H9 (cell line): Measurements from ENCODE around the gene STAG2. TPM values are rescaled to one million over a fixed set of nuclear protein-coding genes. Genes with fewer than 3 reads are reported as not detected.

Experiments used
- DNase-seq: peaks from one replicate; pipeline ENCODE4 v3.0.0-alpha.2; 2017
- H2AFZ ChIP-seq: one replicate; pipeline ENCODE4 v1.6.1; 2013; ENCODE audit warnings: mild to moderate bottlenecking, low read length, control low read depth, moderate library complexity
- H2AK5ac ChIP-seq: 2 replicates; pipeline ENCODE4 v1.6.1; 2013; ENCODE audit warnings: low read length, control low read depth, mixed read lengths; ENCODE audit not compliant: insufficient read length
- H2BK120ac ChIP-seq: one replicate; pipeline ENCODE4 v1.6.1; 2013; ENCODE audit warnings: low read depth, mild to moderate bottlenecking, low read length, control low read depth, inconsistent platforms; ENCODE audit not compliant: poor library complexity, severe bottlenecking
- H2BK12ac ChIP-seq: 2 replicates; pipeline ENCODE4 v1.6.1; 2013; ENCODE audit warnings: low read length, control low read depth, mixed read lengths, low read depth; ENCODE audit not compliant: insufficient read length
- H2BK15ac ChIP-seq: 2 replicates; pipeline ENCODE4 v1.6.1; 2013; ENCODE audit warnings: low read depth, low read length, control low read depth
- H2BK20ac ChIP-seq: one replicate; pipeline ENCODE4 v1.6.1; 2013; ENCODE audit warnings: low read depth, mild to moderate bottlenecking, low read length, control low read depth, inconsistent platforms; ENCODE audit not compliant: poor library complexity, severe bottlenecking
- H2BK5ac ChIP-seq: 2 replicates; pipeline ENCODE4 v1.6.1; 2013; ENCODE audit warnings: low read length, control low read depth, mixed read lengths; ENCODE audit not compliant: insufficient read length
- H3K14ac ChIP-seq: 2 replicates; pipeline ENCODE4 v1.6.1; 2013; ENCODE audit warnings: low read length, control low read depth; ENCODE audit not compliant: insufficient read depth
- H3K18ac ChIP-seq: 2 replicates; pipeline ENCODE4 v1.6.1; 2013; ENCODE audit warnings: low read depth, mild to moderate bottlenecking, mixed read lengths, low read length, control low read depth; ENCODE audit not compliant: insufficient read length
- H3K23ac ChIP-seq: 2 replicates; pipeline ENCODE4 v1.6.1; 2013; ENCODE audit warnings: low read length, control low read depth, mixed read lengths, low read depth; ENCODE audit not compliant: insufficient read length
- H3K23me2 ChIP-seq: 2 replicates; pipeline ENCODE4 v1.6.1; 2013; ENCODE audit warnings: low read depth, mild to moderate bottlenecking, mixed read lengths, low read length, control low read depth; ENCODE audit not compliant: insufficient read length, poor library complexity, severe bottlenecking
- H3K27ac ChIP-seq: 2 replicates; pipeline ENCODE4 v1.5.1; 2013; ENCODE audit warnings: low read length, control low read depth, mixed read lengths, low read depth; ENCODE audit not compliant: insufficient read length
- H3K27me3 ChIP-seq: 2 replicates; pipeline ENCODE4 v1.6.1; 2013; ENCODE audit warnings: low read length, control low read depth, inconsistent platforms; ENCODE audit not compliant: insufficient read depth
- H3K4ac ChIP-seq: 2 replicates; pipeline ENCODE4 v1.6.1; 2013; ENCODE audit warnings: low read depth, mild to moderate bottlenecking, control low read depth, inconsistent platforms, low read length, moderate library complexity
- H3K4me1 ChIP-seq: 2 replicates; pipeline ENCODE4 v1.6.1; 2013; ENCODE audit warnings: low read length, control low read depth, inconsistent platforms; ENCODE audit not compliant: insufficient read depth
- H3K4me2 ChIP-seq: 2 replicates; pipeline ENCODE4 v1.6.1; 2013; ENCODE audit warnings: low read length, control low read depth, mixed read lengths; ENCODE audit not compliant: insufficient read length, insufficient read depth
- H3K56ac ChIP-seq: 2 replicates; pipeline ENCODE4 v1.6.1; 2013; ENCODE audit warnings: low read depth, mild to moderate bottlenecking, mixed read lengths, low read length, control low read depth; ENCODE audit not compliant: insufficient read length
- H3K79me1 ChIP-seq: 2 replicates; pipeline ENCODE4 v1.6.1; 2013; ENCODE audit warnings: low read depth, mild to moderate bottlenecking, moderate library complexity, low read length, control low read depth, inconsistent platforms; ENCODE audit not compliant: insufficient read depth, poor library complexity, severe bottlenecking
- H3K79me2 ChIP-seq: 2 replicates; pipeline ENCODE4 v1.6.1; 2013; ENCODE audit warnings: low read length, control low read depth, inconsistent platforms; ENCODE audit not compliant: insufficient read depth
- H3K9ac ChIP-seq: 2 replicates; pipeline ENCODE4 v1.6.1; 2013; ENCODE audit warnings: low read length, control low read depth, mixed read lengths; ENCODE audit not compliant: insufficient read length; ENCODE audit errors: extremely low read depth
- H3K9me3 ChIP-seq: one replicate; pipeline ENCODE4 v1.6.1; 2013; ENCODE audit warnings: low read depth, low read length, inconsistent platforms; ENCODE audit not compliant: control insufficient read depth
- H3T11ph ChIP-seq: one replicate; pipeline ENCODE4 v1.6.1; 2013; ENCODE audit warnings: mild to moderate bottlenecking, low read length, control low read depth, inconsistent platforms
- H4K20me1 ChIP-seq: one replicate; pipeline ENCODE4 v1.6.1; 2013; ENCODE audit not compliant: control insufficient read depth, insufficient read length, insufficient read depth
- H4K5ac ChIP-seq: 2 replicates; pipeline ENCODE4 v1.6.1; 2013; ENCODE audit warnings: low read depth, mild to moderate bottlenecking, mixed read lengths, low read length, control low read depth; ENCODE audit not compliant: insufficient read length
- H4K8ac ChIP-seq: replicated peaks from 2 replicates; pipeline ENCODE4 v1.6.1; 2013; ENCODE audit warnings: low read length, control low read depth, mixed read lengths, low read depth; ENCODE audit not compliant: insufficient read length
- H4K91ac ChIP-seq: 2 replicates; pipeline ENCODE4 v1.6.1; 2013; ENCODE audit warnings: low read depth, mild to moderate bottlenecking, moderate library complexity, mixed read lengths, low read length, control low read depth; ENCODE audit not compliant: insufficient read length
- H3K27ac Mint-ChIP-seq, 3 experiments: 2 replicates in 2 of 3; 3 replicates in 1 of 3; pipeline ENCODE4 v1.8.0; 2020 to 2021; ENCODE audit warnings: mixed read lengths in 3 of 3, mild to moderate bottlenecking in 1 of 3, moderate library complexity in 1 of 3
- H3K27me3 Mint-ChIP-seq: 2 replicates; pipeline ENCODE4 v1.8.0; 2021; ENCODE audit warnings: low read depth, mild to moderate bottlenecking, moderate library complexity, mixed read lengths
- H3K36me3 Mint-ChIP-seq, 3 experiments: 2 replicates in 2 of 3; 3 replicates in 1 of 3; pipeline ENCODE4 v1.8.0; 2020 to 2021; ENCODE audit warnings: low read depth in 3 of 3, mixed read lengths in 3 of 3; ENCODE audit not compliant: insufficient read depth in 1 of 3
- H3K4me1 Mint-ChIP-seq, 2 experiments: 2 replicates each; pipeline ENCODE4 v1.8.0; 2020; ENCODE audit warnings: mixed read lengths in 2 of 2
- H3K4me3 Mint-ChIP-seq, 2 experiments: 2 replicates in 1 of 2; 3 replicates in 1 of 2; pipeline ENCODE4 v1.8.0; 2020 to 2021; ENCODE audit warnings: mild to moderate bottlenecking in 2 of 2, mixed read lengths in 2 of 2, moderate library complexity in 1 of 2
- H3K9me3 Mint-ChIP-seq, 2 experiments: 2 replicates in 1 of 2; 3 replicates in 1 of 2; pipeline ENCODE4 v1.8.0; 2020; ENCODE audit warnings: mild to moderate bottlenecking in 2 of 2, mixed read lengths in 2 of 2, moderate library complexity in 1 of 2
- WGBS: extraction: QIAGEN DNeasy Blood & Tissue Kit; methylation state at CpG from one replicate; pipeline ENCODE4 v1.1.7; 2013; ENCODE audit warnings: missing lambda C conversion rate, low lambda C conversion rate, mixed read lengths; ENCODE audit not compliant: insufficient read length; ENCODE audit errors: extremely low coverage; 5-methylcytosine and 5-hydroxymethylcytosine counted together
- total RNA-seq: library from RNA; stranded (reverse); gene quantifications from 2 replicates; pipeline ENCODE4 v1.2.1, GENCODE V29; 2021
- TF ChIP-seq, protein P1 (sequence below): fragments of 200-600 bp; sonication (generic); conservative IDR thresholded peaks from 3 replicates; pipeline ENCODE4 v1.8.0; 2021; ENCODE audit warnings: antibody characterized with exemption, mild to moderate bottlenecking

The STAG2 gene
- total RNA-seq, 1 experiment from 2014 or later, result 81.6 TPM

DNA sequence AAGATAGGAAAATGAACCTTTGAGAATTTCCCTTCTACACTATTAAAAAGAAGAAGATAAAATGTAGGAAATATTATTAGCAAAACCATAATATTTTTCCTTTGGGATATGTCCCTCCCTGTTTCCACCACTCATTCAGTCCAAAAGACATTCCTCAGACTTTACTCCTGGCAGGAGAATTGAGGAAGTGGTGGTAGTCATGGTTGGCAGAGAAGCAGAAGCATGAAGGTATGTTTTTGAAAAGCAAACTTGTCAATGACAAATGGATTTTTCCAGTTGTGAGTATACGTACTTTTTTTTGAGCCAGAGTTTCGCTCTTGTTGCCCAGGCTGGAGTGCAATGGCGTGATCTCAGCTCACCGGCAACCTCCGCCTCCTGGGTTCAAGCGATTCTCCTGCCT, 13.7 kb downstream of the STAG2 start:
- H3K23me2 ChIP-seq, result no peaks in the 10 kb centered on the region
- H2BK20ac ChIP-seq, result no peak overlapping the region
- no peak overlapping the region for H3K9ac ChIP-seq
- DNase-seq, result no peak
- no peak overlapping the region for H2BK120ac ChIP-seq
- peaks cover 15 to 25% of the 10 kb centered on the region in 2 experiments for H3K4me1 Mint-ChIP-seq
- H2AK5ac ChIP-seq, result no peak overlapping the region
- H3K9me3 Mint-ChIP-seq, result peaks cover 0 to 36% of the 10 kb centered on the region in 2 experiments; a peak in 3 of 5 replicates
- H3K36me3 Mint-ChIP-seq, result peaks cover 1 to 7% (median 5%) of the 10 kb centered on the region in 3 experiments; a peak in 2 of 7 replicates
- no peaks in the 10 kb centered on the region for H3K27me3 ChIP-seq
- H2BK12ac ChIP-seq, result no peak overlapping the region
- H3K4me3 Mint-ChIP-seq, result no peak overlapping the region
- no peak overlapping the region for H2BK15ac ChIP-seq
- H3K79me2 ChIP-seq, result peaks cover 24% of the 10 kb centered on the region; the same call in 1 of the 2 replicates
- no peaks in the 10 kb centered on the region; the same call in 1 of the 2 replicates for H3K27me3 Mint-ChIP-seq
- H3K56ac ChIP-seq, result no peak overlapping the region
- H4K91ac ChIP-seq, result no peak overlapping the region
- no peak overlapping the region for H2BK5ac ChIP-seq
- no peak overlapping the region for H3K23ac ChIP-seq
- no peak overlapping the region for H3T11ph ChIP-seq
- H4K5ac ChIP-seq, result no peak overlapping the region
- H3K4me1 ChIP-seq, result no peaks in the 10 kb centered on the region
- H3K14ac ChIP-seq, result no peak overlapping the region
- WGBS, result no CpG with 5 or more reads among the region's 6 CpGs
- H3K79me1 ChIP-seq, result no peaks in the 10 kb centered on the region
- H3K9me3 ChIP-seq, result peaks cover 6% of the 10 kb centered on the region
- peak overlapping the region in 1 of 3 experiments; percentile 18; a peak in 1 of 7 replicates for H3K27ac Mint-ChIP-seq
- no peak overlapping the region for H4K8ac ChIP-seq
- no peak overlapping the region for H3K4me2 ChIP-seq
- no peak overlapping the region for H3K27ac ChIP-seq
- no peak overlapping the region for H3K4ac ChIP-seq
- TF ChIP-seq, protein P1, sequence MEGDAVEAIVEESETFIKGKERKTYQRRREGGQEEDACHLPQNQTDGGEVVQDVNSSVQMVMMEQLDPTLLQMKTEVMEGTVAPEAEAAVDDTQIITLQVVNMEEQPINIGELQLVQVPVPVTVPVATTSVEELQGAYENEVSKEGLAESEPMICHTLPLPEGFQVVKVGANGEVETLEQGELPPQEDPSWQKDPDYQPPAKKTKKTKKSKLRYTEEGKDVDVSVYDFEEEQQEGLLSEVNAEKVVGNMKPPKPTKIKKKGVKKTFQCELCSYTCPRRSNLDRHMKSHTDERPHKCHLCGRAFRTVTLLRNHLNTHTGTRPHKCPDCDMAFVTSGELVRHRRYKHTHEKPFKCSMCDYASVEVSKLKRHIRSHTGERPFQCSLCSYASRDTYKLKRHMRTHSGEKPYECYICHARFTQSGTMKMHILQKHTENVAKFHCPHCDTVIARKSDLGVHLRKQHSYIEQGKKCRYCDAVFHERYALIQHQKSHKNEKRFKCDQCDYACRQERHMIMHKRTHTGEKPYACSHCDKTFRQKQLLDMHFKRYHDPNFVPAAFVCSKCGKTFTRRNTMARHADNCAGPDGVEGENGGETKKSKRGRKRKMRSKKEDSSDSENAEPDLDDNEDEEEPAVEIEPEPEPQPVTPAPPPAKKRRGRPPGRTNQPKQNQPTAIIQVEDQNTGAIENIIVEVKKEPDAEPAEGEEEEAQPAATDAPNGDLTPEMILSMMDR, result no peak
- H2AFZ ChIP-seq, result no peak overlapping the region
- H3K18ac ChIP-seq, result no peak overlapping the region
- H4K20me1 ChIP-seq, result no peaks in the 10 kb centered on the region
